Measurements from ENCODE around the gene ARHGAP26.

The ARHGAP26 gene

DNA sequence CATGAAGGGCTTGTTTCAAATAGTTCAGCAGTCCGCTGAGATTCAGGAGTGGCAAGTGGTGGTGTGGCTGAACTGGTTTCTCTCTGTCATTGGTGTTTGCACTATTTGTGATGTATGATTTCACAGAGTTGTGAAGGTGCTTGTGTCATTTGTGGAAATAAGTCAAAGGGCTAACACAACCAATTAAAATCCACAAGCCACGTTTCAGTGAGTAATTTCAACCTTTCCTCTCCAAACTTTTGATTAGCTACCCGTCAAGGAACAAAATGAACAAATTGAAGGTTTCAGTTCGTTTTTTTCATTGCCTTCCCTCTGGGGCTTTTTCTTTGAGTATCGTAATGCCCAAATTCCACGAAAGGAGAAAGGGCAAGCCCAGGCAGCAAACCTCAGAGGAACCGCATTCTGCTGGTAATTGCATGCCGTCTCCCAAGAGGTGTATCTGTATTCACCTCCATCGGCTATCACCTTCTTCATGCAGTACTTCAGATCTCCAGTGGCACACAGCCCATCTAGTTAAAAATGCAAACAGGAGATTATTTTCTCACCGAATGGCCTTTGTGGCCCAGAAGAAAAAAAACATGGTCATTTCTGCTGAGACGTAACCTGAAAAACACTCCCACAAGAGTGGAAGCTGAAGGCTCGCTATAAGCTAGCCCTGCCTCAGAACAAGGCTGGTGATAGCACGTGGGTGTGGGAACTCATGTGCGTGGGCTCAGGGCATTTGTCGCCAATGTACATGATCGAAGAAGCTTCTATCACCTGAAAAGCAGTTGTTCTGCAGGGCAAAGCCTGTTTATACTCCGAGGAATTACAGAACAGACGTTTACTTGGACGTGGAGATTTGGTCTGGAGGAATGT lies 436.2 kb downstream of the ARHGAP26 start:
- no peak for DNase-seq (ENCODE audit: low read depth)
- TF ChIP-seq, protein P1, sequence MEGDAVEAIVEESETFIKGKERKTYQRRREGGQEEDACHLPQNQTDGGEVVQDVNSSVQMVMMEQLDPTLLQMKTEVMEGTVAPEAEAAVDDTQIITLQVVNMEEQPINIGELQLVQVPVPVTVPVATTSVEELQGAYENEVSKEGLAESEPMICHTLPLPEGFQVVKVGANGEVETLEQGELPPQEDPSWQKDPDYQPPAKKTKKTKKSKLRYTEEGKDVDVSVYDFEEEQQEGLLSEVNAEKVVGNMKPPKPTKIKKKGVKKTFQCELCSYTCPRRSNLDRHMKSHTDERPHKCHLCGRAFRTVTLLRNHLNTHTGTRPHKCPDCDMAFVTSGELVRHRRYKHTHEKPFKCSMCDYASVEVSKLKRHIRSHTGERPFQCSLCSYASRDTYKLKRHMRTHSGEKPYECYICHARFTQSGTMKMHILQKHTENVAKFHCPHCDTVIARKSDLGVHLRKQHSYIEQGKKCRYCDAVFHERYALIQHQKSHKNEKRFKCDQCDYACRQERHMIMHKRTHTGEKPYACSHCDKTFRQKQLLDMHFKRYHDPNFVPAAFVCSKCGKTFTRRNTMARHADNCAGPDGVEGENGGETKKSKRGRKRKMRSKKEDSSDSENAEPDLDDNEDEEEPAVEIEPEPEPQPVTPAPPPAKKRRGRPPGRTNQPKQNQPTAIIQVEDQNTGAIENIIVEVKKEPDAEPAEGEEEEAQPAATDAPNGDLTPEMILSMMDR (IDR thresholded peaks at IDR 0.05; ENCODE audit: low read length, missing control alignments): no peak
- H3K4me3 ChIP-seq (replicated peaks; ENCODE audit: low read depth, low read length): no peak overlapping the region

DNA sequence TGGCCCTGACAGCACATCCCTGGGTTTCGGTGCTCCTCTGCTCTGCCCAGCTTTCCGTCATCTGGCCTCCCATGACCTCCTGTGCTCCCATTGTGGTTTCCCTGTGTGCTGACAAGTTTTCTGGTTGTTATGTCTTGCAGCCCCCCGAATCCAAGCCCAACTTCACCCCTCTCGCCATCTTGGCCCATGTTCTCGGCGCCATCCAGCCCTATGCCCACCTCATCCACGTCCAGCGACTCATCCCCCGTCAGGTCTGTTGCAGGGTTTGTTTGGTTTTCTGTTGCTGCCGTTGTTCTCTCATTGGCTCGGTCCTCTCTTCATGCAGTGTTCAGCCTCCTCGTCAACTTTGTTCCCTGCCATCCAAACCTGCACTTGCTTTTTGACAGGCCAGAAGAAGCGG lies 436.9 kb downstream of the ARHGAP26 start:
- no peak for DNase-seq (ENCODE audit: low read depth)
- H3K4me3 ChIP-seq (replicated peaks; ENCODE audit: low read depth, low read length): no peak overlapping the region
- TF ChIP-seq, protein P1 (IDR thresholded peaks at IDR 0.05; ENCODE audit: low read length, missing control alignments): no peak

DNA sequence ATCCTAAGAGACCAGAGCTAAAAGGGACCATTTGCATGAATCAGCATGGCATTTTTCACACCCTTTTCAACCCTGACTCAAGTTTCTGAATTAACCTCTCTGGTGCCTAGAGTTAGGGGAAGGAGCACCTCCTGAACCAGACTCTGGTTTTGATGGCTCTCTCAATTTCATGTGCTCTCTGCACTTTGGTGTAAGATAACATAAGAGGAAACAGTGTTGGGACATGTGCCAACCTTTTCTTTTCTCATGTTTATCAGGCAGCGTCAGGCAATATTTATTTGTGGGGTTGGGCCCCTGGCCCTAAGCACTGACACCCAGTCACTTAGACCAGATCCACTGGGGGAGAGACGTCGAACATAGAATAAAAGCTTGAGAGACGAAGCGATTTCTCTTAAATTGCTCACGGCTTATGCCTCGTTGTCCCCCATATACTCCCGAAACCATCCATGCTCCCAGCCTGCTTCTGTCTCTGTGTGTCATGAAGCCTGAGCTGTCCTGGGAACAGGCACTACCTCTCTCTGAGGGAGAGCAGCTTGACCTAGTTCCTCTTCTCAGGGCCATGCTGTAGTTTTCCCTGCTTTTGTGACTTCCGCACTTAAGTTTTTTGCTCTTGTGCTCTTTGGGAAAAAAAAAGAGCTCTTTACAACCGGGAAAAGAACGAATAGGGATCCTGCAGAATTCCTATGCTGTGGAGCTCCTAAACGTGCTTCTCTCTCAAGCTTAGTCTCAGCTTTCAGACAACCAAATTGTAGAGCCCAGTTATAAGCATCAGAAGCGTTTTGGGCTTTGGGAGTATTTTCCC lies 437.6 kb downstream of the ARHGAP26 start:
- no peak overlapping the region for H3K4me3 ChIP-seq (replicated peaks; ENCODE audit: low read depth, low read length)
- no peak for DNase-seq (ENCODE audit: low read depth)
- TF ChIP-seq, protein P1 (IDR thresholded peaks at IDR 0.05; ENCODE audit: low read length, missing control alignments): no peak

DNA sequence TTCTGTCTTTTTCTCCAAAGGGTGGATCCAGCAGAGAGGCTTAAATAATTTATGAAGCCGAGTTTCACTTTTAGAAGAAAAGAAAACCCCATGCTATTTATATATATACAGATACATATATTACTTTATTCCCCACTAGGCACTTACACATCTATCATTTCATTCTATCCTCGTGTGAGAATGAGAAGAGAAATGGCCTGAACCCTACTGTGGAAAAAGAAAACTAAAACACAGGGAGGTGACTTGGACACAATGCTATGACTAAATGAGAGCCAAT lies 438.1 kb downstream of the ARHGAP26 start:
- DNase-seq (ENCODE audit: low read depth): no peak
- H3K4me3 ChIP-seq (replicated peaks; ENCODE audit: low read depth, low read length): no peak overlapping the region
- TF ChIP-seq, protein P1 (IDR thresholded peaks at IDR 0.05; ENCODE audit: low read length, missing control alignments): no peak

DNA sequence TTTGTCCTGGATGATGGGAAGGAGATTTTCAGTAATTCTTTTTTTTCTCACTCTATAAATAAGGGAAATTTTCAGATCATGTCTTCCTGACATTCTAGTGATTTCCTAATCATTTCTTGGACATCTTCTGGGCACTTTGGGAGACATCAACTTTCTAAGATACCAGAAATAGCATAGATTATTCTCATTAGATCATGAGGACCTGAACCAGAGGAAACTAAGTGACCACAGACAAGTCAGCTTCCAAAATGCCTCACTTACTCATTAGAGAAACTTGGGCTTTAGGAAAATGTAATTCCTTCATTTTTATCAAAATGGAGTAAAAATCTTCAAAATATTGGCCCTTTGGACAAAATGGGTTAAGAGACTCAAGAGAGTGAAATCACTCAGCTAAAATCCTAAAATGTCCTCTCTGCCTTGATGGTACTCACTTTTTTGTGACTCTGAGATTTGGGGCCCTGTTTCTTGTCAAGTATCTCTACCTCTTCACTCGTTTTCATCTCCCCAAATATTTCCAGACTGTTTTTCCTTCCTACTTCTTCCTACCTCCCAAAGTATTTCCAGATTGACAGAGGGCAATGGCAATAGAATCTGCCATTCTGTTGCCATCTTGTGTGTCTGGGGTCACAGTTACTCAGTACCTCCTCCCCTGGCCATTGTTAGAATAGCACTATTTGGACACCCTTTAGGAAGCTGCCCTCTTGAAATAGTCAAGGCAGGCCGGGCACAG lies 438.8 kb downstream of the ARHGAP26 start:
- H3K4me3 ChIP-seq (replicated peaks; ENCODE audit: low read depth, low read length): no peak overlapping the region
- TF ChIP-seq, protein P1 (IDR thresholded peaks at IDR 0.05; ENCODE audit: low read length, missing control alignments): peak; percentile 17
- no peak for DNase-seq (ENCODE audit: low read depth)

DNA sequence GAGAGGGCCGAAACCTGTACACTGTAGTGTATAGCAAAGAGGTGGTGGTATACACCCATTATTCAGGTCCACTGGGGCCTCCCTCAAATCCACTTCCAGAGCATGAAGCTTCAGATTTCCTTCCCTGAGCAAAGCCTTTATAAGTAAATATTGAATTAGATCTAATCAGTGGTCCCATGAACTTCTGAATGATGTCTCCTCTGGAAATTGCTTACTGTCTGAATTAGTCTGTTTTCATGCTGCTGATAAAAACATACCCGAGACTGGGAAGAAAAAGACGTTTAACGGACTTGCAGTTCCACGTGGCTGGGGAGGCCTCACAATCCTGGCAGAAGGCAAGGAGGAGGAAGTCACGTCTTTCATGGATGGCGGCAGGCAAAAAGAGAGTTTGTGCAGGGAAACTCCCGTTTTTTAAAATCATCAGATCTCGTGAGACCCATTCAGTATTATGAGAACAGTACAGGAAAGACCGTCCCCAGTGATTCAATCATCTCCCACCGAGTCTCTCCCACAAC lies 439.8 kb downstream of the ARHGAP26 start:
- H3K4me3 ChIP-seq (replicated peaks; ENCODE audit: low read depth, low read length): no peak overlapping the region
- no peak for DNase-seq (ENCODE audit: low read depth)
- TF ChIP-seq, protein P1 (IDR thresholded peaks at IDR 0.05; ENCODE audit: low read length, missing control alignments): no peak

Data from fibroblast of pulmonary artery (primary cell).